ENCODE results near the gene SCMH1. TPM values are rescaled to one million over a fixed set of nuclear protein-coding genes. Genes with fewer than 3 reads are reported as not detected.
A peak's percentile ranks its signal among the peaks of the same experiment; 100 is the strongest.

Gene SCMH1
- total RNA-seq, 1 donor from 2014 or later, result 5.0 TPM

DNA sequence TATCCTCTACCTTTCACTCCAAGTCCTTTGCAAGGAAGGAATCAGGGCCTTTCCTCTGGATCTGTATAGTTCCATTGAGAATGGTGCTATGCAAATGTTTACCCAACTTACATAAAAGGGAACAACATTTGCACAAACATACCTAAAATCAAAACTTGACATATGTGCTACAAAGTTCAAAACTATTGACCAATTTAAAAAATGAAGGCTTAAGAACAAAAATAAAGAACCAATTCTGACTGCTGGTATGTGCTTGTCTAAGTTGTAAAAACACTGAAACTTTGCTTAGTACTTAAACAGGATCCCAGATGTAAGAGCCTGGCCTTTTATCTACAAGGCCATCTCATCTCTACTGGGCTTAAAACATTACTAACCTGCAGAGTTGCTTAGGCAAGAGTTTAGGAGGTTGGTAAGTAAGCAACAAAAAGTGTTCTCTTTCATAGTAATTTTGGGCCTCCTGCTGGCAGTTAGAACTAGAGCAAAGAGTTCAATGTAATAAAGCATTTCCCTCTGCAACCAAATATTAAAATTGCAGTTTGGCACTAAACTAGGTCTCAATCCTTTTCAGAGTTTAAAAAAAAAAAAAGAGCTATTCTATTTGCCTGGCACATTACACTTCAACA is 2.0 kb downstream of the SCMH1 start:
- no peak for FAIRE-seq

DNA sequence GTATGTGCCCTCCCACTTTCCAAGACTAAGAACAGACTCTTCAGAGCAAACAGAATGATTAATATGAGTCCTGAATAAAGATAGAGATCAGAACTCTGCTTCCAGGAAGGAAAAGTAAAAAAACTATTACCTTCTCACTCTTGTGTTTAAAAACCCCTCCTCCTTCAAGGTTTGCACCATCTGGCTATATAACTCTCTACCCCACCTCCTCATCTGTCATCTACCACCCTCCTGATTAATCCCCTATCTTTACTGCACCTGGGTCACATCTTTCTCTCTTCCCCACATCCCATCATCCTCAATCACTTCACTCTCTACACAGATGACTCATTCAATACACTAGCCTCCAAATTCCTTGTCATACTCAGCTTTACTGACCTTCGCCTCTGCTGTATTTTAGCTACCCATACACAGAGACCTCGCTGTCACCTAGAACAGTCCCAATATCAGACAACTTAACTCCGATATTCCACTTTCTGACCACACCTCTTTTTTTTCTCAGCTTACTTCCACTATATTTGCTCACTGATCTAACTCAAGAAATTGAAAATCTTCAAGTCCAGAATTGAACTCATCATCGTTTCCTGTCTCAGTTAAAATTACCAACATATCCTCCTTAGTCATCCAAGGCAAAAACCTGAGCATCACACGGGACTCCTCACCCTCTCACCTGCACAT is 3.7 kb downstream of the SCMH1 start:
- H3K4me3 ChIP-seq (ENCODE audit: low read depth, low read length), result no peak overlapping the region
- H3K36me3 ChIP-seq (ENCODE audit: control insufficient read depth, insufficient read depth, low read length), result no peaks in the 10 kb centered on the region
- peak; percentile 64 for DNase-seq (ENCODE audit: low read depth)
- H3K27me3 ChIP-seq (ENCODE audit: control insufficient read depth, insufficient read depth, low read length), result no peaks in the 10 kb centered on the region
- no peak for FAIRE-seq
- no peak for TF ChIP-seq CTCF (IDR thresholded peaks at IDR 0.05; ENCODE audit: insufficient read depth, low read length, severe bottlenecking)

More for the DNA sequence above, 2.0 kb downstream of the SCMH1 start:
- Histone ChIP-seq H3K36me3 (ENCODE audit: control insufficient read depth, insufficient read depth, low read length) (no peaks in the 10 kb centered on the region), H3K4me3 (ENCODE audit: low read depth, low read length) (no peak overlapping the region), H3K27me3 (ENCODE audit: control insufficient read depth, insufficient read depth, low read length) (no peaks in the 10 kb centered on the region)
- TF ChIP-seq CTCF (IDR thresholded peaks at IDR 0.05; ENCODE audit: insufficient read depth, low read length, severe bottlenecking), result peak; percentile 25
- peak; percentile 44 for DNase-seq (ENCODE audit: low read depth)

- no peaks in the 10 kb centered on the region for H3K36me3 ChIP-seq (ENCODE audit: control insufficient read depth, insufficient read depth, low read length)
- no peak for DNase-seq (ENCODE audit: low read depth)
- no peak overlapping the region for H3K4me3 ChIP-seq (ENCODE audit: low read depth, low read length)
- no peak for TF ChIP-seq CTCF (IDR thresholded peaks at IDR 0.05; ENCODE audit: insufficient read depth, low read length, severe bottlenecking)
- no peaks in the 10 kb centered on the region for H3K27me3 ChIP-seq (ENCODE audit: control insufficient read depth, insufficient read depth, low read length)
- no peak for FAIRE-seq
These were observed 5.3 kb downstream of the SCMH1 start for GRCh38 chr1:41236781-41237180.

DNA sequence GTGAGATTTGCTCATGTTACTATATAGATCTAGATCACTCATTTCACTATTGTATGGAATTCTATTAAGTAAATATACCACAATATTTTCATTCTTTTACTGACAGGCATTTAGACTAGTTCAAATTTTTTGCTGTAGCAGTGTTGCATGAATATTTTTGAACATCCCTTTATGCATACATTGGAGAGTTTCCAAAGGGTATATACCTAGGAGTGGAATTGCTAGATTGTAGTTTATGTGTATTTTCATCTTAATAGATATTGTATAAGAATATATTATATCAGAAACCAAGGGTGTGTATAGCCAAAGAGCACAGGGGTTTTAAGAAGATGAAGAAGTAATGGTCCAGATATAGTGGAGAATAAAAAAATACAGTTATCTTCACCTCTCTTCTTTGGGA is 6.2 kb downstream of the SCMH1 start:
- no peaks in the 10 kb centered on the region for H3K36me3 ChIP-seq (ENCODE audit: control insufficient read depth, insufficient read depth, low read length)
- no peaks in the 10 kb centered on the region for H3K27me3 ChIP-seq (ENCODE audit: control insufficient read depth, insufficient read depth, low read length)
- no peak for FAIRE-seq
- H3K4me3 ChIP-seq (ENCODE audit: low read depth, low read length), result no peak overlapping the region
- DNase-seq (ENCODE audit: low read depth), result no peak
- TF ChIP-seq CTCF (IDR thresholded peaks at IDR 0.05; ENCODE audit: insufficient read depth, low read length, severe bottlenecking), result no peak

GRCh38 chr1:41233708-41234107 is 8.4 kb downstream of the SCMH1 start:
- no peak for TF ChIP-seq CTCF (IDR thresholded peaks at IDR 0.05; ENCODE audit: insufficient read depth, low read length, severe bottlenecking)
- DNase-seq (ENCODE audit: low read depth), result no peak
- H3K27me3 ChIP-seq (ENCODE audit: control insufficient read depth, insufficient read depth, low read length), result no peaks in the 10 kb centered on the region
- no peak for FAIRE-seq
- H3K36me3 ChIP-seq (ENCODE audit: control insufficient read depth, insufficient read depth, low read length), result no peaks in the 10 kb centered on the region
- no peak overlapping the region for H3K4me3 ChIP-seq (ENCODE audit: low read depth, low read length)
